Gastrocnemius medialis (tissue), 4 donors: ENCODE data around the gene JAKMIP1. TPM values are rescaled to one million over a fixed set of nuclear protein-coding genes. Genes with fewer than 3 reads are reported as not detected.

Source experiments
- ATAC-seq, 2 donors: fragments of 150-250 bp; one replicate each; pipeline ENCODE4 v1.9.1; 2016
- DNase-seq, 2 donors: peaks; one replicate each; pipeline ENCODE4 v3.0.0-alpha.2; 2019
- H3K27ac ChIP-seq, 4 donors: fragments of 200-600 bp; sonication (generic); 1 replicate in 1 of 4; 2 replicates in 3 of 4; pipeline ENCODE4 v1.5.1; 2016 to 2018; ENCODE audit warnings: mild to moderate bottlenecking in 2 of 4, moderate library complexity in 1 of 4
- H3K27me3 ChIP-seq, 3 donors: fragments of 200-600 bp; sonication (generic) in 2 of 3; 1 replicate in 1 of 3; 2 replicates in 2 of 3; pipeline versions ENCODE4 v1.5.1 to v1.6.0; 2016 to 2019; ENCODE audit warnings: mild to moderate bottlenecking in 1 of 3, moderate library complexity in 1 of 3
- H3K36me3 ChIP-seq, 2 donors: fragments of 200-600 bp; sonication (generic) in 1 of 2; one replicate each; pipeline ENCODE4 v1.5.1; 2017 to 2018
- H3K4me1 ChIP-seq, 2 donors: fragments of 200-600 bp; sonication (generic) in 1 of 2; one replicate each; pipeline ENCODE4 v1.5.1; 2016 to 2017; ENCODE audit warnings: mild to moderate bottlenecking in 2 of 2
- H3K4me3 ChIP-seq, 4 donors: fragments of 200-600 bp; sonication (generic) in 3 of 4; 1 replicate in 1 of 4; 2 replicates in 3 of 4; pipeline ENCODE4 v1.5.1; 2016 to 2019; ENCODE audit warnings: mild to moderate bottlenecking in 2 of 4
- H3K9me3 ChIP-seq, 3 donors: fragments of 200-600 bp; sonication (generic) in 2 of 3; 1 replicate in 1 of 3; 2 replicates in 2 of 3; pipeline ENCODE4 v1.5.1; 2016 to 2019
- CTCF ChIP-seq, 5 experiments: fragments of 450-650 bp in 3 of 5; fragments of 200-600 bp in 2 of 5; sonication (generic) in 2 of 5; IDR thresholded peaks in 4 of 5; conservative IDR thresholded peaks in 1 of 5; 1 replicate in 4 of 5; 2 replicates in 1 of 5; pipeline ENCODE4 v1.5.1; 2016 to 2019; ENCODE audit warnings: antibody characterized with exemption in 5 of 5, mild to moderate bottlenecking in 3 of 5, moderate library complexity in 3 of 5
- POLR2A ChIP-seq, 2 donors: fragments of 450-650 bp; IDR thresholded peaks; one replicate each; pipeline ENCODE4 v1.6.1; 2017; ENCODE audit warnings: antibody characterized with exemption in 2 of 2, mild to moderate bottlenecking in 2 of 2, moderate library complexity in 2 of 2
- in situ Hi-C, 4 donors: fragments of 200-750 bp; cut with MboI; loops; one replicate each; pipeline versions ENCODE4 v1.15.0 to v1.8.0; 2017; ENCODE audit warnings: low sequenced_read_pairs in 4 of 4
- intact Hi-C: fragments of 100-400 bp; cut with DNase I; formaldehyde crosslinking; loops from one replicate; pipeline ENCODE4 v1.15.1; 2023; ENCODE audit warnings: low total_unique reads
- total RNA-seq, 4 donors: library from RNA; depleted of rRNA; stranded (reverse); fragments of >200 nt; gene quantifications; one replicate each; pipeline versions ENCODE4 v1.1.0 to v1.2.3, GENCODE V29; 2016

Gene JAKMIP1
- total RNA-seq, 4 donors from 2014 or later: 0.62 TPM; not detected in 3

GRCh38 chr4:6157926-6158325 is 42.4 kb downstream of the JAKMIP1 start:
- no peak overlapping the region for H3K27ac ChIP-seq
- DNase-seq: no peak
- TF ChIP-seq POLR2A (IDR thresholded peaks at IDR 0.05) (no peak), CTCF (IDR thresholded peaks at IDR 0.05 in 4 of 5, conservative IDR thresholded peaks at IDR 0.05 in 1 of 5) (no peak)
- H3K27me3 ChIP-seq: peaks cover 0 to 3% (median 0%) of the 10 kb centered on the region in 3 donors
- ATAC-seq: no peak
- H3K36me3 ChIP-seq: no peaks in the 10 kb centered on the region
- no peaks in the 10 kb centered on the region for H3K9me3 ChIP-seq
- in situ Hi-C loops (no loop called here), intact Hi-C loops (no loop called here)
- H3K4me1 ChIP-seq: no peaks in the 10 kb centered on the region
- no peak overlapping the region for H3K4me3 ChIP-seq

GRCh38 chr4:6155996-6156750 is 44.2 kb downstream of the JAKMIP1 start:
- no peak for TF ChIP-seq POLR2A (IDR thresholded peaks at IDR 0.05)
- TF ChIP-seq CTCF (IDR thresholded peaks at IDR 0.05 in 4 of 5, conservative IDR thresholded peaks at IDR 0.05 in 1 of 5): no peak
- intact Hi-C loops: no loop called here
- H3K9me3 ChIP-seq: no peaks in the 10 kb centered on the region
- ATAC-seq: no peak
- no peak overlapping the region for H3K4me3 ChIP-seq
- H3K36me3 ChIP-seq: no peaks in the 10 kb centered on the region
- H3K27ac ChIP-seq: no peak overlapping the region
- DNase-seq: no peak
- in situ Hi-C loops: no loop called here
- peaks cover 0 to 3% (median 0%) of the 10 kb centered on the region in 3 donors for H3K27me3 ChIP-seq
- H3K4me1 ChIP-seq: no peaks in the 10 kb centered on the region

- Histone ChIP-seq H3K27me3 (peaks cover 0 to 3% (median 0%) of the 10 kb centered on the region in 3 donors), H3K27ac (no peak overlapping the region), H3K4me1 (no peaks in the 10 kb centered on the region), H3K36me3 (no peaks in the 10 kb centered on the region), H3K4me3 (no peak overlapping the region), H3K9me3 (no peaks in the 10 kb centered on the region)
- DNase-seq: no peak
- ATAC-seq: no peak
- in situ Hi-C loops (no loop called here), intact Hi-C loops (no loop called here)
- no peak for TF ChIP-seq POLR2A (IDR thresholded peaks at IDR 0.05)
- TF ChIP-seq CTCF (IDR thresholded peaks at IDR 0.05 in 4 of 5, conservative IDR thresholded peaks at IDR 0.05 in 1 of 5): no peak
Observed at GRCh38 chr4:6154875-6155274, 45.5 kb downstream of the JAKMIP1 start.

DNA sequence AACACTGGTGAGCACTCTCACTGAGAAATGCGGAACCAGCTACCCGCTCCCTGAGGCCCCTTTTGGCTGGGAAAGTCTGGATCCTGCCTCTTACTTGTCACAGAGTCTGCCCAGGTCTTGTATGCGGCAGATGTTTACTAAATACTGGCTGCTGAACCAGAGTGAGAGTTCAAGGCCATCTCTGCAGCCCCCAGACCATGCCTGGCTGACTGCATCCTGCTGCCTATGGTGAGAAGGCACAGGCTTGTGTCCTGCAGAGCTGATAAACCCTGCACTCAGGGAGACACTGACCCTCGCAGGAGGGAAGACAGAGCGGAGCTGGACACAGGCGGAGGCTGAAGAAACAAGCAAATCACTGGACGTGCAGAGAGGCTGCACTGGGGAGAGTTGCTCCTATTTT is 46.5 kb downstream of the JAKMIP1 start:
- ATAC-seq (no peak), DNase-seq (no peak)
- intact Hi-C loops: no loop called here
- TF ChIP-seq CTCF (IDR thresholded peaks at IDR 0.05 in 4 of 5, conservative IDR thresholded peaks at IDR 0.05 in 1 of 5): no peak
- TF ChIP-seq POLR2A (IDR thresholded peaks at IDR 0.05): no peak
- Histone ChIP-seq H3K27ac (no peak overlapping the region), H3K36me3 (no peaks in the 10 kb centered on the region), H3K9me3 (no peaks in the 10 kb centered on the region), H3K4me3 (no peak overlapping the region), H3K27me3 (peaks cover 0 to 3% (median 0%) of the 10 kb centered on the region in 3 donors), H3K4me1 (no peaks in the 10 kb centered on the region)
- in situ Hi-C loops: no loop called here
